Activated T-helper 17 cell treated with anti-CD3 and anti-CD28 coated beads, Interleukin-2, amount 50 U/mL, for 72 hours (primary cell): Measurements from ENCODE around the gene ASTN1. TPM values are rescaled to one million over a fixed set of nuclear protein-coding genes. Genes with fewer than 3 reads are reported as not detected.
"Not testable (repeated sequence)": the region's sequence is repeated elsewhere in the genome, so short reads cannot be mapped to it uniquely, and the experiment has no call there.

Experiments
- ATAC-seq: fragments of 150-1000 bp; cut with Tn5 transposase; replicated peaks from 2 replicates; pipeline ENCODE4 v1.10.0; 2021; ENCODE audit warnings: mild to moderate bottlenecking, moderate library complexity
- H3K27ac Mint-ChIP-seq: one replicate; pipeline ENCODE4 v1.8.0; 2022; ENCODE audit warnings: mixed read lengths
- H3K27me3 Mint-ChIP-seq: one replicate; pipeline ENCODE4 v1.8.0; 2022; ENCODE audit warnings: mixed read lengths
- H3K36me3 Mint-ChIP-seq: one replicate; pipeline ENCODE4 v1.8.0; 2022; ENCODE audit warnings: low read depth, mild to moderate bottlenecking, mixed read lengths
- H3K4me1 Mint-ChIP-seq: one replicate; pipeline ENCODE4 v1.8.0; 2022; ENCODE audit warnings: mixed read lengths
- H3K4me3 Mint-ChIP-seq: one replicate; pipeline ENCODE4 v1.8.0; 2022; ENCODE audit warnings: mild to moderate bottlenecking, mixed read lengths
- H3K9me3 Mint-ChIP-seq: one replicate; pipeline ENCODE4 v1.8.0; 2022; ENCODE audit warnings: mixed read lengths
- total RNA-seq, 2 donors: library from RNA; stranded (reverse); gene quantifications; one replicate each; pipeline ENCODE4 v1.2.3, GENCODE V29; 2022

ASTN1 gene
- total RNA-seq, 2 donors from 2014 or later: not detected

- H3K27ac Mint-ChIP-seq: no peak overlapping the region
- no peaks in the 10 kb centered on the region for H3K27me3 Mint-ChIP-seq
- H3K9me3 Mint-ChIP-seq: peaks cover 13% of the 10 kb centered on the region
- H3K4me3 Mint-ChIP-seq: no peak overlapping the region
- no peak for ATAC-seq
- no peaks in the 10 kb centered on the region for H3K4me1 Mint-ChIP-seq
- no peaks in the 10 kb centered on the region for H3K36me3 Mint-ChIP-seq
Observed at GRCh38 chr1:177106196-177106595, 58.3 kb downstream of the ASTN1 start.

- Mint-ChIP-seq H3K36me3 (no peaks in the 10 kb centered on the region), H3K4me3 (no peak overlapping the region), H3K9me3 (peaks cover 7% of the 10 kb centered on the region), H3K27me3 (no peaks in the 10 kb centered on the region), H3K27ac (no peak overlapping the region), H3K4me1 (no peaks in the 10 kb centered on the region)
- no peak for ATAC-seq
Observed at GRCh38 chr1:177103005-177103852, 61.3 kb downstream of the ASTN1 start.

DNA sequence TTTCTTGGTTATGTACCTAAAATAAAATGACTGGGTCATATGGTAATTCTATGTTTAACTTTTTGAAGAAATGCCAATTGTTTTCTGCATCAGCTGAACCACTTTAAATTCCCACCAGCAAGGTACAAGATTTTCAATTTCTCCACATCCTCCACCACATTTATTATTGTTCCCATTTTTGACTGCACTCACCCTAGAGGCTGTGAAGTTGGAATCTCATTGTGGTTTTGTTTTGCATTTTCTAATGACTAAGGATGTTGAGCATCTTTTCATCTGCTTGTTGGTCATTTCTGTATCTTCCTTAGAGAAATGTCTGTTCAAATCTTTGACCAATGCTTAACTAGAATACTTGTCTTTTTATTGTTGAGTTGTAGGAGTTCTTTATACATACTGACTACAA lies 72.5 kb downstream of the ASTN1 start:
- no peaks in the 10 kb centered on the region for H3K36me3 Mint-ChIP-seq
- ATAC-seq: no peak
- H3K9me3 Mint-ChIP-seq: peaks cover 11% of the 10 kb centered on the region
- H3K4me3 Mint-ChIP-seq: no peak overlapping the region
- H3K4me1 Mint-ChIP-seq: no peaks in the 10 kb centered on the region
- no peaks in the 10 kb centered on the region for H3K27me3 Mint-ChIP-seq
- H3K27ac Mint-ChIP-seq: no peak overlapping the region

DNA sequence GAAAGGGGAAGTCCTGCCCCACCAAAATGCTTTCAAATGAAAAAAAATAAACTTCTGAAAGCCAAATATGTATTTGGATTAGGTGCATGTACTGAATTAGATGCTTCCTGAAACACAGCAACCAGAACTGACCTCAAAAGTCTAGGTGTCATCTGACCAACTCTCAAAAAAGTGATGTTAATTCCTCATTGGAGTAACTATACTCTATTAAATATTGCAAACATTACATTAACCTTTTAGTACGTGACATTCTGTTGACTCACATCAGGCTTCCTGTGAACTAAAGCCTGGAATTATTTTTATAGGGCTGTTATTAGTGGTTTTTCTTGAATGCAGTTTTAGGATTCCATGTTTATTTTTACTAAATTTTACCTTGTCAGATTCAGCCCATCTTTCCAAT lies 73.5 kb downstream of the ASTN1 start:
- H3K27me3 Mint-ChIP-seq: no peaks in the 10 kb centered on the region
- H3K4me3 Mint-ChIP-seq: no peak overlapping the region
- peaks cover 7% of the 10 kb centered on the region for H3K9me3 Mint-ChIP-seq
- no peaks in the 10 kb centered on the region for H3K36me3 Mint-ChIP-seq
- no peaks in the 10 kb centered on the region for H3K4me1 Mint-ChIP-seq
- ATAC-seq: no peak
- H3K27ac Mint-ChIP-seq: no peak overlapping the region

DNA sequence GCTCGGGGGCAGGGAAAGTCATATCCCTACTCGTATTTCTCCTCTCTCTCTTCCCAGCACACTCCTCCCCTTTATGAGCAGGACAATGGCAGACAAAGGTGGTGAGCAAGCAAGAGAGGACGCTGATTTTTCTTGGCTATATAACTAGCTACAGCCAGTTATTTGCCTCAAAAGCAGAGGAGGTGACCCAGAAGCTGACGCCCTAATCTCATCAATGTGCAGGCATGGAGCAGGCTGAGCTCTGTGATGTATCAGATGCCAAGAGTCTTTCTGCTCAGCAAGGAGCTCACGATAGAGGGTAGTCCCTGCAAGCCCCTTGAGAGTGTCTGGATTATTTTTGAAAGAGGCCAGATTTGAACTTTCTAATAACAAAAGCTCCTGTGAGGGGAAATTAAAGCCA lies 75.5 kb downstream of the ASTN1 start:
- H3K36me3 Mint-ChIP-seq: no peaks in the 10 kb centered on the region
- H3K27ac Mint-ChIP-seq: no peak overlapping the region
- H3K4me3 Mint-ChIP-seq: no peak overlapping the region
- no peaks in the 10 kb centered on the region for H3K27me3 Mint-ChIP-seq
- H3K4me1 Mint-ChIP-seq: no peaks in the 10 kb centered on the region
- no peak for ATAC-seq
- H3K9me3 Mint-ChIP-seq: peaks cover 3% of the 10 kb centered on the region

GRCh38 chr1:177082855-177083693 lies 81.4 kb downstream of the ASTN1 start:
- Mint-ChIP-seq H3K27ac (no peak overlapping the region), H3K36me3 (no peaks in the 10 kb centered on the region), H3K27me3 (no peaks in the 10 kb centered on the region), H3K9me3 (peaks cover 8% of the 10 kb centered on the region), H3K4me3 (no peak overlapping the region), H3K4me1 (no peaks in the 10 kb centered on the region)
- ATAC-seq: no peak

- Mint-ChIP-seq H3K36me3 (no peaks in the 10 kb centered on the region), H3K4me3 (no peak overlapping the region), H3K27ac (no peak overlapping the region), H3K4me1 (no peaks in the 10 kb centered on the region), H3K9me3 (peaks cover 10% of the 10 kb centered on the region), H3K27me3 (no peaks in the 10 kb centered on the region)
- no peak for ATAC-seq
Observed at GRCh38 chr1:177080564-177080963, 83.9 kb downstream of the ASTN1 start.

- Mint-ChIP-seq H3K4me3 (no peak overlapping the region), H3K27me3 (no peaks in the 10 kb centered on the region), H3K4me1 (no peaks in the 10 kb centered on the region), H3K27ac (no peak overlapping the region), H3K9me3 (peaks cover 13% of the 10 kb centered on the region), H3K36me3 (no peaks in the 10 kb centered on the region)
- no peak for ATAC-seq
Observed at GRCh38 chr1:177077734-177078499, 86.6 kb downstream of the ASTN1 start.

GRCh38 chr1:177077006-177077405 lies 87.5 kb downstream of the ASTN1 start:
- no peak overlapping the region for H3K4me3 Mint-ChIP-seq
- no peak overlapping the region for H3K27ac Mint-ChIP-seq
- no peaks in the 10 kb centered on the region for H3K27me3 Mint-ChIP-seq
- no peak for ATAC-seq
- H3K4me1 Mint-ChIP-seq: no peaks in the 10 kb centered on the region
- peaks cover 13% of the 10 kb centered on the region for H3K9me3 Mint-ChIP-seq
- no peaks in the 10 kb centered on the region for H3K36me3 Mint-ChIP-seq

DNA sequence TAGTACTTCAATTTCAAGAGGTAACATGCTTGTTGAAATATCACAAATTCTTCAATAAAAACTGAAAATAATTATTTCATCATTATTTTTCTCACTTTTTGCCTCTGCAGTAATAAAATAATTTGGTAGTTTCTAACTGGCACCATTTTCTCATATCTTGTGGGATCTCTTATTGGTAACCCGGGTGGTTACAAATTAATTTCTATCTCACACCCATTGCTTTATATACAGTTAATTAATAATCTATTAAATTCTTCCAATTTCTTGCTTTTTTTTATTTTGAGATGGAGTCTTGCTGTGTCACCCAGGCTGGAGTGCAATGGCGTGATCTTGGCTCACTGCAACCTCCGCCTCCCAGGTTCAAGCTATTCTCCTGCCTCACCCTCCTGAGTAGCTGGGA lies 89.7 kb downstream of the ASTN1 start:
- not testable (repeated sequence) for H3K27ac Mint-ChIP-seq, H3K9me3 Mint-ChIP-seq, H3K4me3 Mint-ChIP-seq, H3K27me3 Mint-ChIP-seq, ATAC-seq, H3K4me1 Mint-ChIP-seq, H3K36me3 Mint-ChIP-seq

DNA sequence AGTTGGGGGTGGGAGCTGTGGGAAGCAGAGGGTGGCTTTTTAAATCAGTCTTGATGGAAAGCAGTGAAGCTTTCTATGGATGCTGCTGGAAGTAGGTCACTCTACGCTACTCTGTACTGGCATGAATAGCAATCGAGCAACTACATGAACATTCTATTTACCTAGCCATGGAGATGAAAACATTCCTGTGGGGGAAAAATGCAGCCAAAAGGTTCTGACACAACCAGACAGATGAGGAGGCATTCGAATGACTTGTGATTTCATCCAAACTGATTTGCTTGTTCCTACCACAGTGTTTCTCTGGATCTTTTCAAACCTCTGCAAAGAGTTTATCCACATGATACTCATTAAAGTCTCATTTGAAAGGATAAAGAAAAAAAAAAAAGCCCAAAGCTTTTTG lies 95.0 kb downstream of the ASTN1 start:
- H3K4me3 Mint-ChIP-seq: no peak overlapping the region
- peaks cover 3% of the 10 kb centered on the region for H3K9me3 Mint-ChIP-seq
- no peaks in the 10 kb centered on the region for H3K27me3 Mint-ChIP-seq
- H3K4me1 Mint-ChIP-seq: no peaks in the 10 kb centered on the region
- ATAC-seq: no peak
- H3K27ac Mint-ChIP-seq: no peak overlapping the region
- no peaks in the 10 kb centered on the region for H3K36me3 Mint-ChIP-seq

GRCh38 chr1:177067752-177068410 lies 96.6 kb downstream of the ASTN1 start:
- ATAC-seq: no peak
- H3K36me3 Mint-ChIP-seq: no peaks in the 10 kb centered on the region
- no peaks in the 10 kb centered on the region for H3K4me1 Mint-ChIP-seq
- H3K9me3 Mint-ChIP-seq: no peaks in the 10 kb centered on the region
- no peak overlapping the region for H3K27ac Mint-ChIP-seq
- H3K27me3 Mint-ChIP-seq: no peaks in the 10 kb centered on the region
- no peak overlapping the region for H3K4me3 Mint-ChIP-seq

GRCh38 chr1:177065430-177065829 lies 99.1 kb downstream of the ASTN1 start:
- ATAC-seq: no peak
- Mint-ChIP-seq H3K36me3 (no peaks in the 10 kb centered on the region), H3K9me3 (no peaks in the 10 kb centered on the region), H3K4me3 (no peak overlapping the region), H3K4me1 (no peaks in the 10 kb centered on the region), H3K27me3 (no peaks in the 10 kb centered on the region), H3K27ac (no peak overlapping the region)

DNA sequence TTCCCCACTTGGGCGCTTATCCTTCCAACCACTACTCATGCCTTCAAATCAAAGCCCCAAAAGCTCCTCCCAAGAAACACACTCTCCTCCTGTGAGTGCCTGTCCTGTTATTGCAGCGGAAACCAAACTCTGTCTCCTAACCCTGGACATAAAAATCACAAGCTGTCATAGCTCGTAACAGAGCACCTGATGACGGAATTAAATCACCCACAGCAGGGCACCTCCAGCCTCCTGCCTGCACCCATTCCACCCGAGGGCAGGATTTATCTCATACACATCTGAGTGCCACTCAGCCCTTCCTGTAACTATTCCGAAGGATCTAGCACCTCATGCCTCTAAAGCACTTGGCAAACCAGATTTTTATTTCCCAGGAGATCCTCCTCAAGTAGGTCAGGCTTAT lies 100.9 kb downstream of the ASTN1 start:
- no peak overlapping the region for H3K4me3 Mint-ChIP-seq
- H3K9me3 Mint-ChIP-seq: no peaks in the 10 kb centered on the region
- no peaks in the 10 kb centered on the region for H3K4me1 Mint-ChIP-seq
- H3K27me3 Mint-ChIP-seq: no peaks in the 10 kb centered on the region
- H3K36me3 Mint-ChIP-seq: no peaks in the 10 kb centered on the region
- no peak overlapping the region for H3K27ac Mint-ChIP-seq
- ATAC-seq: no peak
